Gastroesophageal sphincter (tissue), 3 donors: ENCODE results near the gene SIRT1.

ENCODE experiments used
- POLR2A ChIP-seq, 2 donors: fragments of 450-650 bp; IDR thresholded peaks; one replicate each; pipeline ENCODE4 v1.6.1; 2017; ENCODE audit warnings: antibody characterized with exemption in 2 of 2, mild to moderate bottlenecking in 2 of 2, moderate library complexity in 1 of 2
- POLR2AphosphoS5 ChIP-seq: sonication (generic); formaldehyde crosslinking; IDR thresholded peaks from one replicate; pipeline ENCODE4 v1.6.1; 2017; ENCODE audit warnings: antibody characterized with exemption
- TF ChIP-seq, protein P1 (sequence below), 4 experiments: fragments of 200-600 bp in 2 of 4; fragments of 450-650 bp in 2 of 4; sonication (generic) in 1 of 4; IDR thresholded peaks; one replicate each; pipeline ENCODE4 v1.5.1; 2017 to 2019; ENCODE audit warnings: antibody characterized with exemption in 4 of 4, mild to moderate bottlenecking in 2 of 4, moderate library complexity in 2 of 4

DNA sequence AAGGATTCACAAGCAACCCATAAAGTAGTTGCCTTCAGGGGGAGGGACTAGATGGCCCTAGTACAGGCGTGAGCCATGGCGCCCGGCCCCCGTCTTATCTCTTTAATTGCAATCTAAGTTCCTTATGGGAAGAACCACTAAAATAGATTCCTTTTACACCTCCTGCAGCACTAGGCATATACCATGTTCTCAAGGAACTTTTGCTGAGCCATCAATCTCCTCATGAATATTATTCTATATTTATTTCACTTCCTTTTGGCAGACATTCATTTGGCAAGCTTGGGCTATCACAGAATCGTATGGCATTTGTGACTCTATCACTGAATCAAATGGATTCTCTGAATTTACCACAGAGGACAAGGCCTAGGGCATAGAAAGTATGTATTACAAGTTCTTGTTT is 31.7 kb upstream of the SIRT1 start:
- TF ChIP-seq, protein P1, sequence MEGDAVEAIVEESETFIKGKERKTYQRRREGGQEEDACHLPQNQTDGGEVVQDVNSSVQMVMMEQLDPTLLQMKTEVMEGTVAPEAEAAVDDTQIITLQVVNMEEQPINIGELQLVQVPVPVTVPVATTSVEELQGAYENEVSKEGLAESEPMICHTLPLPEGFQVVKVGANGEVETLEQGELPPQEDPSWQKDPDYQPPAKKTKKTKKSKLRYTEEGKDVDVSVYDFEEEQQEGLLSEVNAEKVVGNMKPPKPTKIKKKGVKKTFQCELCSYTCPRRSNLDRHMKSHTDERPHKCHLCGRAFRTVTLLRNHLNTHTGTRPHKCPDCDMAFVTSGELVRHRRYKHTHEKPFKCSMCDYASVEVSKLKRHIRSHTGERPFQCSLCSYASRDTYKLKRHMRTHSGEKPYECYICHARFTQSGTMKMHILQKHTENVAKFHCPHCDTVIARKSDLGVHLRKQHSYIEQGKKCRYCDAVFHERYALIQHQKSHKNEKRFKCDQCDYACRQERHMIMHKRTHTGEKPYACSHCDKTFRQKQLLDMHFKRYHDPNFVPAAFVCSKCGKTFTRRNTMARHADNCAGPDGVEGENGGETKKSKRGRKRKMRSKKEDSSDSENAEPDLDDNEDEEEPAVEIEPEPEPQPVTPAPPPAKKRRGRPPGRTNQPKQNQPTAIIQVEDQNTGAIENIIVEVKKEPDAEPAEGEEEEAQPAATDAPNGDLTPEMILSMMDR (IDR thresholded peaks at IDR 0.05): no peak
- TF ChIP-seq POLR2A (IDR thresholded peaks at IDR 0.05) (no peak), POLR2AphosphoS5 (no peak)
